NCI-H146 treated with DMSO at 0.1 percent for 48 hours (cell line): ENCODE measurements around the gene SETD3.

Source experiments
- DNase-seq: peaks from one replicate; lab custom pipeline; 2025; ENCODE audit not compliant: unreplicated experiment; lab: John Stamatoyannopoulos, UW

Gene SETD3

DNA sequence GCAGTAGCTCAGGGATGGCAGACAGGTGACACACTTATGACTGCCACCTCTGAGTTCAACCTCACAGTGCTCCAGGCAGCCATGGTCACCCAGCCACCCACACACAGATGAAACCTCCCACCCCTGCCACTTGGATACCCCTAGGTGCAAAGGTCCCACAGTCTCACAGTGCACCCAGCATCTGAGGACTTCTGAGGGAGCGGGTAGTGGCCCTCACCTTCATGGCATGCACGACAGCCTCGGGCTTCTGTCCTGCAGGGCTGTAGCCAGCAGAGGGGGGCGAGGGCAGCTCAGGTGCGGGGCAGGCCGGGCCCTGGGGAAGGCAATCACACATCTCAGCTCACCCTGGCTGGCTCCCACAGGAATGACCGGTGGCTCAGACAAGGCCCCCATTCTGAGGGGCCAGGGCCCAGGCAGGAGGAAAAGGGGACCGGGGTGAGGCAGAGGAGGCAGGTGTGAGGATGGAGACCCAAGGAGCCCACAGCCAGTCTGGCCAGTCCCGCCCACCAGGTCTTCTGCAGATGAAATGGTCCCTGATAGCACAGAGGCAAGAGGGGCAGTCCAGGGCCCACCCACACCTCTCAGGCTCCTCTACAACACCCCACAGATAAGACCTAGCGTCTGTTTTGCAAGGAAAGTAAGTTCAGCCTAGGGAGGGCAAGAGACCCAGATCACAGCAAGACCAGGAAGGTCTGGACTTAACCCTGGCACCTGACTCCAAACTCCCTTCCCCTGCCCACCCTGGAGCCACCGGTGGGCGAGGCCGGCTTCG lies 36.4 kb upstream of the SETD3 start:
- no peak for DNase-seq

DNA sequence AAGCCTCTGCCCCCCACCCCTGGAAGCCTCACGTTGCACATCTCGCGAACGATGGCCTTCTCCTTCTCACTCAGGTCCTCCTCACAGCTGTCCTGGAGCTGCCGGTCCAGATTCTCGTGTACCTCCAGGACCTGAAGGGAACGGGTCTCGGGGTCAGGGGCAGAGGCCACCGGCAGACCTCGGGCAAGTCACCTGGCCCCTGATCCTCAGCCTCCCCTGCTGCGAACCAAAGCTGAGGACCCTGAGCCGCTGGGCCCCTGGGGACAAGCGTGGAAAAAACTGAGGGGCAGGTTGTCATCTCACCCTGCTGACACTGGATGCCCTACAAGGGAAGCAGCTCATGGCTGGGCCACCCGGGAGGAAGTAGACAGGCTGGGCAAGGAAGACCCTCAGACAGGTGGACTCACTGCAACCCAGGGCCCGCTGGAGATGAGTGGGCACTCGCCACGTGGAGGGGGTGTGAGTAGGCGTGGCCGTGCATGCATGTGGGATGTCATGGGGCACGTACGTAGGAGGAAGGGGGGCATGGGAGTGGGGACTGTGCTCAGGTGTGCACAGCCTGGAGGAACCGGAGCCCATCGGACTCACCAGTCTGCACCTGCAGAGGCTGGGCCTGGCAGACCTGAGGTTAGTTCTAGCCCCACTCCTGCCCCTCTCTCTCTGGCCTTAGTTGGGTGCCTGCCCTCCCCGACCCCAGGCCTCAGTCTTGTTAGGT lies 35.7 kb upstream of the SETD3 start:
- no peak for DNase-seq

DNA sequence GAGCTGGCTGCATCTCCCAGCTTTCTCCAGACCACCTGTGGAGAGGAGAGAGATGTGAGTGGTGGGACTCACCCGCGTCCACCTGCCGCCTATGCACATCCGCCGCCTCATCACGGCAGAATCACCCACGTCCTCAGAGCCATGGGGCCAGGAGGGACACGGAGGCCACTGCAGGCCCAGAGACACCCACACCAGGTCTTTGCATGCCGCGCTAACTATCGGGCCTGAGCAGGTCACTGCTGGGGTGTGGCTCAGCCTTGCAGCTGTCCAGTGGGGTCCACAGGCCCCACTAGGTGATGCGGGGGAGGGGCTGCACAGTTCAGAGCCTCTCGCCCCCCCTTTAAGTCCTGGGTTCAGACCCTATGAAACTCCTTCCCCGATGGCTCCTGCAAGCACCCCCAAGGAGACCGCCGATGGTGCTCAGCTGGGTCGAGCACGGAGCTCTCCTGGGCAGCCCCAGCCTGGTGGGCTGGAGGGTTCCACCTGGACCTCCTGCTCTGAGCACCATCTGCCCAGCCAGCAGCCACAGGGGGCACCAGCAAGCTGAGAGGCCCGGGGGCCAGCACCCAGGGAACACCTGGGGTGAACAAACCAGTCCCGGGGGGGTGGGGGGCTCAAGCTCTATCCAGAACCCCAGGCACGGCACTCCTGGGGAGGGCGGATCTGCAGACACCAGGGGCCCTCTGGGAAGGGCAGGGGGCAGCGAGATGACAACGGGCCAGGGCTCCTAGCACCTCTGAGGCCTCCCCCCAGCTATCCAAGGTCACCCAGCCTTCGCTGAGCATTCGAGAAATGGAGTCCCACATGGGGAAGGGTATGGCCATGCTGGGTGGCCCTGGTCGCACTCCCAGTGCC lies 34.9 kb upstream of the SETD3 start:
- DNase-seq, result no peak

DNA sequence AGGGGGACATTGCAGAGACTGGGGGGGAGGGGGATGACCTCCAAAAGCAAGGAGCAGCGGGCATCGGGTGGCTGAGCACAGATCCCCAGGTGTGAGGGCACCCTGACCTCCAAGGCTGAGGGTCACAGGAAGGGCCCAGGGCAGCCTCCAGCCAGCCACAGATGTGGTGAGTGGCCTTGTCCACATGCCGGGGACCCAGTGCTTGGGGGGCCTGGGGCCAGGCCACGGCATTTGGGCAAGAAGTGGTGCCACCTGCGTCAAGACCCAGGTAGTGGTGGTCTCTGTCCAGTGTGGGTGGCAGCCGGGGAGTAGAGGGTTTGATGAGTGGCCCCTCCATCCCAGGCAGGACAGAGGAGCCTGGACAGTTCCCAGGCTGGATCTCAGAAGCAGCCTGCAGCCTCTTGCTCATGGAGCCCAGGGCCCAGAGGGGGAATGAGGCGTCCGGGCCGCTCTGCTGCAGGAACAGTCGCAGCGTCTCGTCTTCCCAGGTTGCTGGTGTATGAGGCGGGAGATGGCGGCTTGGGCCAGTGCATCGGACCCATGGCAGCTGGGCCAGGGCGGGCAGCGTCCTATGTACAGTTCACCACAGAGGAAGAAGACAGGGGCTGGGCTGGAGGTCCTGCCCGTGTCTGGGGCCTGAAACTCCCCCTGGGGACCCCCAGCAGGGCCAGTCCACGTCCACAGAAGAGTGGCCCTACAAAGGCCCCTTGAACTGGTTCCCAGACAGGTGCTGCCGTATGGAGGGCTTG lies 34.1 kb upstream of the SETD3 start:
- no peak for DNase-seq

DNA sequence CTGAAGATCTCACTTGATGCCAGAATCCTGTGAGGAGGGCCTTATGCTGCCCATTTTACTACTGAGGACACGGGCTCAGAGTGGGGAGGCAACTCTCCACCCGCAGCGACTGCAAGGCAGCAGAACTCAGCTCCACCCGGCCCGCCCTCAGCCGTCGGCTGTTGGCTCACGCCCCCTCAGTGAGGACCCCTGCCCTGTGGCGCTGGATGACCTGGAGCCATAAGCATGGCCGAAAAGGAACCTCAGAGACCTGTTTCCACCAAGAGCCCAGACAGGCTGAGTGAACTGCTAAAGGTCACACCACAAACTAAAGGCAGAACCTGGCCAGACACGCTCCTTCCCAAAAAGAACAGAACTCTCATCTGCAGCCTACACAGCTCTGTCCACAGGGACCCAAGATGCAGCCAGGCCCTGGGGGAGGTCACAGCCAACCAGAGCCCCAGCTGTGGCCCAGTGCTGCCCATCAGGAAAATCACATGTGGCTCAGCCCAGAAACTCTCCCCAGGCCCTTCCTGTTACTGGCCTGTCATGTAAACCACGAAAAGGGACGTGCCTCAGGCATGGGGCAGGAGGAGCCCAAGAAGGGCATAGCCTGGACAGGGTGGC lies 33.4 kb upstream of the SETD3 start:
- no peak for DNase-seq

DNA sequence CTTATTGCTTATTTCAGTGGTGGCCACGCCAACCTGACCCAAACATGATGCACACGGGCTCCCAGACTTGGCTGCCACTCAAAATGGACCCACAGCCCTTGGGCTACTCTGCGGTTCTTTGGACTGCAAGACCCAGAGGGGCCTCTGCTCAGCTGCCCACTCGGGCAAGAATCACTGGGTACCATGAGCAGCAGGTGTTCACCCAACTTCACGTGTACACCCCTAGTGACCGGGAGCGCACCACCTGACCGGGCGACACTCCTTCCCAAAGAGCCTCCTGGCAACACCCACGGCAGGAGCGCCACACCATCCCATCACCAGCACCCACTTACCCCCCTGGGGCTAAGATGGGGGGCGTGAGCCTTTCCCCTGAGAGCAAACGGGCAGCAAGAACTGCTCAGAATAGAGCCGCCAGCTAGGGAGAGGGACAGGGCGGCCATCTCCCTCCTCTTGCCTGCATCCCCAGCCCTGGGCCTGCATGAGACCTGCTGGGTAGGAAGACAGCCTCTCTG lies 32.6 kb upstream of the SETD3 start:
- DNase-seq, result no peak

DNA sequence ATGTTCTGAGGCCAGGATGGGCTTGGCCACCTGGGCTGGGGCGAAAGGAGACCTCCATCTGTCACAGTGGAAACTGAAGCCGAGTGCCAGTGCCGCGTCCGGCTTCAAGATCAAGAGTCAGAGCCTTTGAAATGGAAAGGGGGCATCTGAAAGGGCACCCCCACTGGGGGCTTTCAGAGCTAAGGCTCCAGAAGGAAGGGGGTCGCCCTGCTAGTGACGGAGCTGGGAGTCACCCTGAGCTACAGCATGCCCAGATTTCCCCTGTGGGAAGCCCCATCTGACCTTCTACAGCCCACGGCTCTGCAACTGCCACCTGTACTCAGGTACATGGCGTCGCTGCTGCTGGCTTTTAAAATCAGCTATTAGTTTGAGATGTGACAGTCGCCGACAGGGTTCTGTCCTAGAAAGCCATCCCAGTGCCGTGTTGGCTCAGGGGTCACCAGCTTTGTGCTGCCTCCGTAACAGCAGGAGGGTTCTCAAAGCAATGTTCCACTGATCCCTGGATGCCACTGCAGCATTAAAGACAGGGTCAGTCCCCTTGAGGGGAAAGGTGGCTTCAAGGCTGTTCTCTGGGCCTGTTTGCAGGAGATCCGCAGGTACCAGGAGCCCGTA lies 32.0 kb upstream of the SETD3 start:
- DNase-seq, result no peak

DNA sequence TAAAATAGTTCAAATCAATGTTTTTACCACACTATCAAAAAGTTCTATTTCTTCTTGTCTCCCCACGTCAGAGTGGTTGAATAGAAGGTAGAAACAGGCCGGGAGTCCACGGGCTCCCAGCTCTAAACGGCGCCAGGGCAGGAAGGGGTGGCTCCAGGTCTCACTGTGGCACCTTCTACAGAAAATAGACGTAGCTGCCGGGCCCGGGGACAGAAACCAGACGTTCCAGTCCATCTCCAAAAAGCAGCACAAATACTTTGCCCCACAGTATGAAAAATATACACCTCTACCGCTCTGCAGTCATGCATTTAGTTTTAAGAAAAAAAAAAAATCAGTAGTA lies 31.4 kb upstream of the SETD3 start:
- DNase-seq, result no peak

DNA sequence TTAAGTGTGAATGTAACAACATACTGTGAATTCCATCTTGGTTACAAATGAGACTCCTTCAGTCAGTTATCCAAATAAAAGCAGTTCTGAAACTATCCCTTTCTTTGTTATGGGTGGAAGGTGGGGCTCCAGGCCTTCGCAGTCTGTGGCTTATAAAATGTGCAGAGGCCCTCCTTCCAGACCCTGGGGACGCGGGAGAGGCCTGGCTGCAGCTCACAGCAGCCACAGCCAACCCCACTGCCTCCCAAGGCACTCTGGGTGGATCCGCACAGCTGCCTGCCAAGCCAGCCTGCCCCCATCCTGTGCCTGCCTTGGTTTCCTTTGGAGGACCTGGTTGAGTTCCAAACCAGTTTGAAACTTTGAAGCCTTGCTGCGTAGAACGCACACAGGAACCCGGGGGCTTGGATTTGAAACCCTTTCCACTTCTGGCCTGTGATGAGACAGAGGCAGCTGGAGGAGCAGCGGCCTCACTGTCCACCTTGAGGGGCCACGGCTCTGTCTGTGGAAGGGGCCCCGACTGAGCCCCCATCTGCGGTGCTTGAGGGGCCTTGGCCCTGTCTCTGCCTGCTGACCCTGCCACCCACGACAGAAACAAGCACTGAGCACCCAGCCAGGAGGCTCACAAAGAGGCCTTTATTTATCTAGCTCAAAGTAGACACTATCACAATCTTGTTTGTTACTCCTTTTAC lies 30.9 kb upstream of the SETD3 start:
- no peak for DNase-seq

DNA sequence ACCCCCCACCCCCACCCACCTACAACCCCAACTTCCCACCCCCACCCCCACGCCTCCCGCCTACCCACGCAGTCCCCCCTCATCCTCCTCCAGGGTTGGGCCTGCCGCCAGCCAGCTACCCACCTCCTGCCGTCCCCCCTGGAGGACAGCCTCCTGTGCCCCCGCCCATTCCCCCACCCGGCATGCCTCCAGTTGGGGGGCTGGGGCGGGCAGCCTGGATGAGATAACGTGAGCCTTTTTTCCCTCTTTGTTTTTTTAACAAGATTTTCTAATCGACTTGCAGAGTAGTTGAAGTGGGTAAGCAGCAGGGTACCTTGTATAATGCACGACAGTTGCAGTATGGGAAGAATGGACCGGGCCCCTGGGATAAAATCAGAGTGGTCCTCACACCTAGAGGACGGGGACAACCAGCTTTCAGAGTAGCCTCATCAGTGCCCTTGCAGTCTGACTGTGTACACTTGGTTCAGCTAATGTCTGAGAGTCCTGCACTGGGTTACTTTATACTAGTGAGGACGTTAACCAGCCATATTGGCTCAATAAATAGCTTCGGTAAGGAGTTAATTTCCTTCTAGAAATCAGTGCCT lies 30.0 kb upstream of the SETD3 start:
- no peak for DNase-seq

DNA sequence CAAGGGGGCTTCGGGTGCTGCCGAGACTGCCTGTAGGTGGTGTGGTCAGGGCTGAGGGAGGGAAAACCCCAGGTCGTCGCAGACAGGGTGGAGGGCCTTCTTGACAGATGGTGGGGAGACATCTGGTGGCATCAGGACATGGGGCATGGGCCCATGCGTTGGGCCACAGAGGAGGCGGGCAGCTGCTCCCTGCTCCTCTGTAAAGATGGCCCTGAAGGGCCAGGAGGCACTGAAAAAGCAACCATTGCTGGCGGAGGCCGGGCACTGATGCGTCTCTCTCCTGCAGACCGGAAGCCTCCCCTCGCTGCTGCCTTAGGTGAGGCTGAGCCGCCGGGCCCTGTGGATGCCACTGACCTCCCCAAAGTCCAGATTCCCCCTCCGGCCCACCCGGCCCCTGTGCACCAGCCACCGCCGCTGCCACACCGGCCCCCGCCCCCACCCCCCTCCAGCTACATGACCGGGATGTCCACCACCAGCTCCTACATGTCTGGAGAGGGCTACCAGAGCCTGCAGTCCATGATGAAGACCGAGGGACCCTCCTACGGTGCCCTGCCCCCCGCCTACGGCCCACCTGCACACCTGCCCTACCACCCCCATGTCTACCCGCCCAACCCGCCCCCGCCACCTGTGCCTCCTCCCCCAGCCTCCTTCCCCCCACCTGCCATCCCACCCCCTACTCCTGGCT lies 29.4 kb upstream of the SETD3 start:
- no peak for DNase-seq

DNA sequence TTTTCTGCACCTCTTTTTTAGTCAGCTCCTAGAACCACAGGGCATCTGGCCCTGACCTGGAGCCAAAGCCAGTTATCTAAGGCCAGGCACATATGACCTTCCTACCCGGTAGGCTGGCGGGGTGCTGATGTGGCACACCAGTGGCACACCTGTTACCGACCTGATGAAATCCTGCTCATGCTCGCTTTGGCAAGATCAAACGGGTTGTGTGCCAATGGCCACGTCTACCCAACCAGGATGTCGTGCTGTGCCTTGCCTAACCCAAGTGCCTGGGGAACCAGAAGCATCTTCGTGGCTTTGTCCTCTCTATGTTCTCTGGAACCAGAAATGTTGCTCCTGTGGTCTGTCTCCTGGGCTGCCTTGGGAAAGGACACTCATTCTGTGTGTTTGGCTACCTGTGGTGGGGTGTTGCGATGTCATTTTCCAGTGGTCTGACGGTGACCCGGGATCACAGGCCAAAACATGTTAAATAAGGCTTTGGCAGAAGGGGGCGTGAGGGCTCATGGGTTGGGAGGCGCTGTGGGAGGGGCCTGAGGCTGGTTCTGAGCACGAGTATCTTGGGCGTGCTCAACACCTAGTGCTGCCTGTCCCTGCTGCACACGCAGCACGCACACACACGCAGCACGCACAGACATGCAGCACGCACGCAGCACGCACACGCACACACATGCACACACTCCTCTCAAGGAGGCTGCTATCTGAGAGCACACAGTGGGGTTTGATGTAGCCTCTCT lies 28.4 kb upstream of the SETD3 start:
- no peak for DNase-seq

DNA sequence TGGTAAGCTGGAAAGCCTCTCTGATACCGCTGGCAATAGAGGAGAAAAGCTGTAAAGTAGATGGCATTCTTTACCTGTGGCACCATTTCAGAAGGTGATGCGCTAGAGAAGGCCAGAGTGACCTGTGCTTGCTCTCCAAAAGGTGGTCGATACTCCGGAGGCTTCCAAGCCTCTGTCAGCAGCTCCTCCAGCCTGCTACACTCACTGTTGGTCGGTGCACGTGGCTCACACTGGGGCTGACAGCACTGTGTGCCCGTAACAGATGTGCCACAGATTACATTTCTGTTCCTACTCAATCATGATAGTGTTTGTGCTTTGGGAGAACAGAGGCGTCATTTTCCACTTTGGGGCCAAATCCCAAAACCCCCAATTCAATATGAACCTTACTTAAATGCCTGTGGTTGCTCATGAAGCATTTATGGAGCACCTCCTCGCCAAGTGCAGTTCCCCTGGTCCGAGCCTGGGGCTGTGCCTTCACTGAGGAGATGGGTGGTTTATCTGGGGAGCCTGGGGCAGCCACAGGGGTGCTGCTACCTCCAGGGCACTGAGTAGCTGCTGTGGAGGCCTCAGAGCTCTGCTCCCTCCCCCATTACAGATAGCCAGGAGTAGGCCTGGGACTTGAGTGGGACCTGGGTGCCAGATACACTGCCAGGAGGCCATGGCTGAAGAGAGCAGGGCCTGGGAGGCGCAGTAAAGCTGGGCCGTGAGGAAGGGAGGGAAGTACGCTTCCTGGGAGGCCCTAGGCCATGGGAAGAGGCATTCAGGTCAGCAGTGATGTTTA lies 27.4 kb upstream of the SETD3 start:
- no peak for DNase-seq

DNA sequence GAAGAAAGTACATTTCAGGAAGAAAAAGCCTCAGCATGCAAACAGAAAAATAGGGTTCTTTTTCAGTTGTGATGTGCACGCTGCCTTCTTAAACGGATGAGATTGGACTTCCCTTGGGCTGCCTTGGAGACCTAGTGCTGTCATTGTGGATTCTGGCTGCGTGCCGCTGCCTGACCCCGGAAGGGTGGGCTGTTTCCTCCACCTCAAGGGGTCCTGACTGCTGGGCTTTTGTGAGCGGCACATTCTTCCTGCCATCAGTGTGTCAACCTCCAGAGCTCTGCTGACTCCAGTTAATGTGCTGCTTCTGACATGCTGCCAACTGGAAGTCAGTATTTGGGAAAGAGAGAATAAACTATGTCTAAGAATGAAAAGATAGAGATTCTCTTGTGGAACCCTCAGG lies 25.6 kb upstream of the SETD3 start:
- no peak for DNase-seq

DNA sequence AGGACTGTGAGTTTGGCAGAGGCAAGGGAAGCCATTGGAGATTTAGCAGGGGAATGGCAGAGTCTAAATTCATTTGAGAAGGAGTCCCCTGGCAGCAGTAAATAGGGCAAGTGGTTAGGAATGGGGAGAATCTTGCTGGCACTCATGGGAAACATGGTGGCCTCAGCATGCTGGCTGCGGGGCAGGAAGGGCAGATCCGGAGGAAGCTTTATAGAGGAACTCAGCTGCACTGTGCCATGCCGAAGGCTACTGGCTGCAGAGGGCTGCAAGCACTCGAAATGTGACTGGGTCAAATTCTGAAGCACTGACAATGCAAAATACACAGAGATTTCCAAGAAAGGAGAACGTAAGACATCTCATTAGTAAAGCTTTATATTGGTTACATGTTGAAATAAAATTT lies 24.4 kb upstream of the SETD3 start:
- no peak for DNase-seq

DNA sequence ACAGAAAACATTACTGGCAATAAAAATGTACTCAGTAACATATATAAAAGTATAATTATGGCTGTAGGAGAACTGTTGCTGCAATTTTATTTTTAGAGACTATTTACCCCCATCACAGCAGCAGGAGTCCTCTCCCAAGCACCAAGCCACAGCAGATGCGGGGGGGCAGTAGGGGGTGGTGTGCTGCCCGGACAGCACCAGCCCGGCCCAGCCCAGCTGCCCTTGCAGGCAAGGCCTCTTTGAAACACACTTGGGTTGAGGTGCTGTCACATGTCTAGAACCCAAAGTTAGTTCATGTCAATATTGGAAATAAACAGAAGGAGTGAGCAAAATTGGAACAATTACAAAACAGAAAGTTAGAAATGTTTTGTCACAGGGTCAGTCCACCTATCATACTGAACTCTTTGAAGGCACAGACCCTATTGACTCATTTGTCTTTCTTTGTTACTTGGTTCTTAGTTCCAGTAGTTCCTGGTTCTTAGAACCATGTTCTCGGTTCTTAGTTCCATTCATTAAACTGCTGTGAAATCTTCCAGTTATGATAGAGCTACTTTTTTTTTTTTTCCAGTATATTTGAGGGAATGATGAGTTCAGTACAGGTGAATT lies 23.3 kb upstream of the SETD3 start:
- no peak for DNase-seq

DNA sequence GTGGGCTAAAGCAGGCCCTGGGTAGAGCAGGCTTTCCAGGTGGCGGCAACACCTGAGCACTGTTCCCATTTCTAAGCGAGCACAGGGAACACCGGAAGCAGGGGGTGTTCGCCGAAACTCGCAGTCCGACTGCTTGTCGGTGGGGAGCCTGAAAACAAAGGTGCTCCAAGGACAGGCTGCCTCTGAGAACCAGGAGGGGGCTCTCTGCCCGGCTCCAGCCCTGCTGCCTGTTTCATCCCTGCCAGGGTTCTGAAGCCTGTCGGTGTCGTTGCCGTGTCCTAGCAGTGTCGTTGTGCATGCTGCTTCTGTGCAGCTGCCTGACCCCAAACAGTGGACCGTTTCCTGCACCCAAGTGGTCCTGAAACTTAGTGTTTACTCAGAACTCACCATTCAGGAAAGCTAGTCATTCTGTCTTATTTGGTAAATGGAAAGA lies 22.3 kb upstream of the SETD3 start:
- no peak for DNase-seq
